ENCODE measurements around the gene MEF2C.

DNA sequence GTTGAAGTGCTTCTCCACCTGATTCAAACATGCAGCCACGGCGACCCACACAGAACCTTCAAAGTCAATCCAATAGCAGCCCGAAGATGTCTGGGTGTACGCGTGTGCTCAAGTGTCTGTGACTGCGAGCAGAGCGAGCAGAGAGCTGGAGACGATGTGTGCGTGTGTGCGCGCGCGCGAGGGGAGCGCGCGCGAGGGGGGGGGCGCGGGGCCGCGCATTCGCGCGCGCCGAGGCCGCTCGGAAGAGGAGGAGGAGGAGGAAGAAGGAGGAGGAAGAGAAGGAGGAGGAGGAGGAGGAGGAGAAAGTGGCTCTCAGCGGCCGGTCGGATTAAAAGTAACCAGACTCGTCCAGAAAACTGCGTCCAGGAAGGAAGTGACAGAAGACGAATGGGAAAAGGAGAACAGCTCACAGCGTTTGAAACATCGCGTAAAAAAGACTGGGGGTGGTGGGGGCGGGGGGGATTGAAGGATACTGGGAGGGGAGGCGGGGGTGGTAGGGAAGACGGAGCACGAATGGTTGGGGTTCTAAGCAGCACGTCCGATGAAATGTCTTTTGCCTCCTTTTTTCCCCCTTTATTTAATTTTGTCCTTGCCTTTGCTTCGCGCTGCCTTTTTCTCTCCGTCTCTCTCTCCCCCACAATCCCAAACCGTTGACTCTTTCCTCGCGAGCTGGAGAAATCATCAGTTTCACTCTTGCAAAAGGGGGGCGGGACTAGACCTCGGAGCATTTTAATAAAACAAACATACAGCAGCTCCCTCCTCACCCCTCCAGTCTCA, at the start of gene MEF2C:
- TF ChIP-seq EZH2phosphoT487 (IDR thresholded peaks at IDR 0.05; ENCODE audit: insufficient read depth, low read depth) (no peak), EZH2 (IDR thresholded peaks at IDR 0.05; ENCODE audit: insufficient read depth, poor library complexity, severe bottlenecking) (no peak)

All from GM23248 (cell line).